ENCODE results near the gene POLR2E. TPM values are rescaled to one million over a fixed set of nuclear protein-coding genes. Genes with fewer than 3 reads are reported as not detected.

POLR2E gene
- total RNA-seq, 2 experiments from 2014 or later = 272 to 275 TPM

Other genes starting within 250 kb of the POLR2E start
- not detected for gene ELANE, start 243.1 kb downstream of the POLR2E start, total RNA-seq
- gene CFD, start 235.7 kb downstream of the POLR2E start, total RNA-seq = 1 to 10 TPM; 1.4 to 1.7 TPM
- gene MED16, start 202.2 kb downstream of the POLR2E start, total RNA-seq = 10 to 100 TPM; 42.8 to 46.8 TPM
- not detected for gene RNU6-9, start 201.9 kb downstream of the POLR2E start, total RNA-seq
- 10 to 100 TPM; 55.8 to 56.9 TPM for gene R3HDM4, start 182.2 kb downstream of the POLR2E start, total RNA-seq
- 1 to 10 TPM; 6.7 to 7.2 TPM for gene KISS1R, start 178.0 kb downstream of the POLR2E start, total RNA-seq
- 10 to 100 TPM; 18.8 to 19.0 TPM for gene ARID3A, start 169.3 kb downstream of the POLR2E start, total RNA-seq
- 100 to 1,000 TPM; 121 to 126 TPM for gene WDR18, start 111.0 kb downstream of the POLR2E start, total RNA-seq
- not detected for gene GRIN3B, start 95.0 kb downstream of the POLR2E start, total RNA-seq
- gene TMEM259, start 74.3 kb downstream of the POLR2E start, total RNA-seq = 100 to 1,000 TPM; 132 to 141 TPM
- not detected for gene RNU6-2, start 73.9 kb downstream of the POLR2E start, total RNA-seq
- 10 to 100 TPM; 64.2 to 71.2 TPM for gene CNN2, start 68.8 kb downstream of the POLR2E start, total RNA-seq
- 10 to 100 TPM; 16.1 to 17.2 TPM for gene ABCA7, start 55.3 kb downstream of the POLR2E start, total RNA-seq
- 100 to 1,000 TPM; 148 to 154 TPM for gene ARHGAP45, start 28.2 kb downstream of the POLR2E start, total RNA-seq
- gene GPX4, start 8.6 kb upstream of the POLR2E start, total RNA-seq = 100 to 1,000 TPM; 205 to 209 TPM
- 10 to 100 TPM; 56.6 to 59.0 TPM for gene SBNO2, start 78.9 kb upstream of the POLR2E start, total RNA-seq
- 10 to 100 TPM; 58.7 to 62.5 TPM for gene STK11, start 110.4 kb upstream of the POLR2E start, total RNA-seq
- gene CBARP, start 142.6 kb upstream of the POLR2E start, total RNA-seq = 1 to 10 TPM in 1 of 2 experiments, under 1 TPM in 1; 0.95 to 1.1 TPM
- 100 to 1,000 TPM; 193 to 194 TPM for gene ATP5F1D, start 146.4 kb upstream of the POLR2E start, total RNA-seq
- gene MIDN, start 153.2 kb upstream of the POLR2E start, total RNA-seq = 10 to 100 TPM; 45.3 to 50.0 TPM
- gene CIRBP, start 174.0 kb upstream of the POLR2E start, total RNA-seq = 100 to 1,000 TPM; 207 to 210 TPM
- gene FAM174C, start 180.2 kb upstream of the POLR2E start, total RNA-seq = 100 to 1,000 TPM; 105 to 112 TPM
- gene EFNA2, start 190.5 kb upstream of the POLR2E start, total RNA-seq = not detected

Data from activated CD8-positive, alpha-beta memory T cell treated with anti-CD3 and anti-CD28 coated beads for 36 hours (primary cell).